ENCODE results near the gene EEIG1.

The EEIG1 gene

DNA sequence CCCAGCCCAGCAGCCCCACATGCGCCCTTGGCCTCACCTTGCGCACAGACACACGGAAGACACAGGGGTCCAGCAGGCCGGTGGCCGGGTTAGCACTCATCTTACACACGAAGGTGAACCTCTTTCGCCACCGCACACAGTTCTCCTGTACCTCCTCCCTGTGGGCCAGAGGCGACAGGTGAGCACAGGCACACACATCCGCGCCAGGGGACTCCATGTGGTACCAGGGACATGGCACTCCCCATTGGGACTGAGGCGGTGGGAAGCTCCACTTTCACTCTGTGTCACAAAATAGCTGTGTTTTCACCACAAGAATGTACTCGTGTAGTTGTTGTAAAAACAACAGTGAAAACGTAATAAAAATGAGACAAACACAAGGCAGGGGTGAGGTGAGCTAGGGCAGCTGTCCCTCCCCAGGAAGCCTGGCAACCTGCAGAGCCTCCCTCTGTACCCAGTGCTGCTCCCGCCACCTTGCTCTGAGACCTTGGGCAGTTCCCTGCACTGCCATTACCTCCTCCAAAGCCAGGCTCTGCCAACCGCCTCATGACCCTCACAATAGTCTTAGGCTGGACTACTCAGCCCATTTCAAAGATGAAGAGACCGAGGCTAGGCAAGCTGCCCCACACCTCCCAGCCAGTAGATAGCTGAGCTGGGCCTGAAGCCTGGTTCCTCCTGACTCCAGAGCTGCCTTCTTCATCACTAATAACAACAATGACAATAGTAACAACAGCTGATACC, 26.9 kb downstream of the EEIG1 start:
- Histone ChIP-seq H3K4me2 (ENCODE audit: low read depth, low read length, poor library complexity, severe bottlenecking) (no peak overlapping the region), H3K4me3 (ENCODE audit: insufficient read depth, low read length, poor library complexity, severe bottlenecking) (no peak overlapping the region), H3K79me2 (ENCODE audit: insufficient read depth, low read length) (peaks cover 96% of the 10 kb centered on the region), H3K9me3 (ENCODE audit: insufficient read depth, low read length) (no peaks in the 10 kb centered on the region), H3K9me2 (replicated peaks; ENCODE audit: insufficient read depth, low read length) (no peaks in the 10 kb centered on the region), H4K20me1 (ENCODE audit: low read depth, low read length) (peaks cover 18% of the 10 kb centered on the region; the same call in 1 of the 2 replicates), H2AFZ (ENCODE audit: low read depth, low read length, severe bottlenecking) (no peak overlapping the region), H3K9ac (ENCODE audit: low read length) (no peak overlapping the region), H3K27me3 (ENCODE audit: low read length) (no peaks in the 10 kb centered on the region), H3F3A (ENCODE audit: insufficient read depth) (peaks cover 2% of the 10 kb centered on the region; the same call in 1 of the 2 replicates), H3K27ac (ENCODE audit: low read depth, low read length) (no peak overlapping the region), H3K36me3 (ENCODE audit: low read length) (peaks cover 4% of the 10 kb centered on the region; the same call in 1 of the 2 replicates)
- TF ChIP-seq, protein P1, sequence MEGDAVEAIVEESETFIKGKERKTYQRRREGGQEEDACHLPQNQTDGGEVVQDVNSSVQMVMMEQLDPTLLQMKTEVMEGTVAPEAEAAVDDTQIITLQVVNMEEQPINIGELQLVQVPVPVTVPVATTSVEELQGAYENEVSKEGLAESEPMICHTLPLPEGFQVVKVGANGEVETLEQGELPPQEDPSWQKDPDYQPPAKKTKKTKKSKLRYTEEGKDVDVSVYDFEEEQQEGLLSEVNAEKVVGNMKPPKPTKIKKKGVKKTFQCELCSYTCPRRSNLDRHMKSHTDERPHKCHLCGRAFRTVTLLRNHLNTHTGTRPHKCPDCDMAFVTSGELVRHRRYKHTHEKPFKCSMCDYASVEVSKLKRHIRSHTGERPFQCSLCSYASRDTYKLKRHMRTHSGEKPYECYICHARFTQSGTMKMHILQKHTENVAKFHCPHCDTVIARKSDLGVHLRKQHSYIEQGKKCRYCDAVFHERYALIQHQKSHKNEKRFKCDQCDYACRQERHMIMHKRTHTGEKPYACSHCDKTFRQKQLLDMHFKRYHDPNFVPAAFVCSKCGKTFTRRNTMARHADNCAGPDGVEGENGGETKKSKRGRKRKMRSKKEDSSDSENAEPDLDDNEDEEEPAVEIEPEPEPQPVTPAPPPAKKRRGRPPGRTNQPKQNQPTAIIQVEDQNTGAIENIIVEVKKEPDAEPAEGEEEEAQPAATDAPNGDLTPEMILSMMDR (IDR thresholded peaks at IDR 0.05; ENCODE audit: insufficient read depth, low read length, poor library complexity, severe bottlenecking) = no peak
- no peak for TF ChIP-seq EZH2phosphoT487 (conservative IDR thresholded peaks at IDR 0.05; ENCODE audit: low read length)

DNA sequence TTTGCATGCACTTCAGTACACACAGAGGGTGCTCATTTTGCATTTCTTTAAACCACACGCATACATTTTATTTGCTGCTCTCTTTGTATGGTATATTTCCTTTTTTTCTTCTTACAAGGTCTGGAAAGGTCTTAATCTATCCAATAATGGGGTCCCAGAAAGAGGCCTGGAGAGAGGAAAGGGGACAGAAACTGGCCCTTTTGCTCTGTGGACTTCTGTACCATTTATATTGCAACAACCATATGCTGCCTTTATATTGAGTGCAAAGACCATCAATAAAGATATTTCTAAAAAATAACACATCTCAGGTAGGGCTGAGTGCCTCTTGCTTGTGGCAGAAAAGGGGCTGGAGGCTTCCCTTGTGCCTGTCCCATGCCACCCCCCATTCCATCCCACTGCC, 27.6 kb downstream of the EEIG1 start:
- Histone ChIP-seq H3K27ac (ENCODE audit: low read depth, low read length) (no peak overlapping the region), H2AFZ (ENCODE audit: low read depth, low read length, severe bottlenecking) (no peak overlapping the region), H3K9me3 (ENCODE audit: insufficient read depth, low read length) (no peaks in the 10 kb centered on the region), H3K27me3 (ENCODE audit: low read length) (no peaks in the 10 kb centered on the region), H3K9ac (ENCODE audit: low read length) (no peak overlapping the region), H3K79me2 (ENCODE audit: insufficient read depth, low read length) (peaks cover 95% of the 10 kb centered on the region), H3F3A (ENCODE audit: insufficient read depth) (no peaks in the 10 kb centered on the region), H3K4me2 (ENCODE audit: low read depth, low read length, poor library complexity, severe bottlenecking) (no peak overlapping the region), H3K36me3 (ENCODE audit: low read length) (peaks cover 2% of the 10 kb centered on the region; the same call in 1 of the 2 replicates), H3K9me2 (replicated peaks; ENCODE audit: insufficient read depth, low read length) (no peaks in the 10 kb centered on the region), H3K4me3 (ENCODE audit: insufficient read depth, low read length, poor library complexity, severe bottlenecking) (no peak overlapping the region), H4K20me1 (ENCODE audit: low read depth, low read length) (peaks cover 12% of the 10 kb centered on the region; the same call in 1 of the 2 replicates)
- no peak for TF ChIP-seq EZH2phosphoT487 (conservative IDR thresholded peaks at IDR 0.05; ENCODE audit: low read length)
- TF ChIP-seq, protein P1 (IDR thresholded peaks at IDR 0.05; ENCODE audit: insufficient read depth, low read length, poor library complexity, severe bottlenecking) = no peak

DNA sequence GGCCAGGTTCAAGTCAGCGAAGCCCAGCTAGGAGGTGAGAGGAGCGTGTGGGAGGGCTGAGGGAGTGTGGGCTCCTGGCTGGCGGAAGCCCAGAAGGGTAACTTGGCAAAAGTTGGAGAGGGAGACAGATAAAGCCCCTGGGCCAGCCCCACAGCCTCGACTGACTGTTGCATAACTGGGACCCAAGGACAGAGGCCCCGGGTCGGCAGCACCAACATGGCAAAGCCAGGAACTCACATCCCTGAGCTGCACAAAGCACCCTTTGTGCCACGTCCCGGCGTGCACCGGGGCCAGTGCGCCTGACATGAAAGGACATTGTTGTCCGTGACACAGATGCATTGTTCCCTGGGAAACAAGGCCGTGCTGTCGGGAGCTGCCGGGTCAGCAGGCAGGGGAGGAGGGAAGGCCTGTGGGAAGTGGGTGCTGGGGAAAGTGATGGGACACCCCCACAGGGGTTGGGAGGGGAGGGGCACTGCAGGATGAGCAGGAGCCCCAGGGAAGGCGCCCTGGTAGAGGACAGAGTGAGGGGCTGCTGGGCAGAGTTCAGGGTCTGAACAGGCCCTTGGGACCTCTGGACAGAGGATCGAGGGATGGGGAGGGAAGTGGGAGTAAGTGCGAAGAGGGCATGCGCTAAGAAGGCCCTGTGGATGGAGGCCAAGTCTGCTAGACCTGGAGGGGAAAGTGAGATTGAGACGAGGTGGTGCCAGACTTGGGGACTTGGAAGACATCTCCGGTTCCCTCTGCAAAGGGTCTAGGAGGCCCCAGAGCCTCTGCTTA, 30.1 kb downstream of the EEIG1 start:
- Histone ChIP-seq H3K79me2 (ENCODE audit: insufficient read depth, low read length) (peaks cover 73% of the 10 kb centered on the region), H2AFZ (ENCODE audit: low read depth, low read length, severe bottlenecking) (no peak overlapping the region), H3K9me2 (replicated peaks; ENCODE audit: insufficient read depth, low read length) (no peaks in the 10 kb centered on the region), H3K9ac (ENCODE audit: low read length) (no peak overlapping the region), H3F3A (ENCODE audit: insufficient read depth) (no peaks in the 10 kb centered on the region), H3K4me2 (ENCODE audit: low read depth, low read length, poor library complexity, severe bottlenecking) (no peak overlapping the region), H3K9me3 (ENCODE audit: insufficient read depth, low read length) (no peaks in the 10 kb centered on the region), H3K27me3 (ENCODE audit: low read length) (no peaks in the 10 kb centered on the region), H3K4me3 (ENCODE audit: insufficient read depth, low read length, poor library complexity, severe bottlenecking) (no peak overlapping the region), H3K27ac (ENCODE audit: low read depth, low read length) (no peak overlapping the region), H3K36me3 (ENCODE audit: low read length) (no peaks in the 10 kb centered on the region), H4K20me1 (ENCODE audit: low read depth, low read length) (peaks cover 4% of the 10 kb centered on the region; the same call in 1 of the 2 replicates)
- TF ChIP-seq EZH2phosphoT487 (conservative IDR thresholded peaks at IDR 0.05; ENCODE audit: low read length) = no peak
- TF ChIP-seq, protein P1 (IDR thresholded peaks at IDR 0.05; ENCODE audit: insufficient read depth, low read length, poor library complexity, severe bottlenecking) = no peak

Measured in SU-DHL-6 (cell line).